NK-92 (cell line): ENCODE data around the gene XRCC2.
"Not testable (repeated sequence)": the region's sequence is repeated elsewhere in the genome, so short reads cannot be mapped to it uniquely, and the experiment has no call there.

Experiments
- DNase-seq: peaks from one replicate; lab custom pipeline; 2025; ENCODE audit not compliant: unreplicated experiment; lab: John Stamatoyannopoulos, UW

Gene XRCC2

GRCh38 chr7:152666078-152666477 lies 9.9 kb downstream of the XRCC2 start:
- DNase-seq = no peak

GRCh38 chr7:152664636-152665035 lies 11.3 kb downstream of the XRCC2 start:
- no peak for DNase-seq

GRCh38 chr7:152663931-152664330 lies 12.0 kb downstream of the XRCC2 start:
- DNase-seq = no peak

- no peak for DNase-seq
Measured at GRCh38 chr7:152663148-152663740, 12.7 kb downstream of the XRCC2 start.

- no peak for DNase-seq
Measured at GRCh38 chr7:152661479-152661878, 14.5 kb downstream of the XRCC2 start.

GRCh38 chr7:152660021-152660420 lies 15.9 kb downstream of the XRCC2 start:
- DNase-seq = no peak

GRCh38 chr7:152654971-152655370 lies 21.0 kb downstream of the XRCC2 start:
- no peak for DNase-seq

GRCh38 chr7:152649220-152649619 lies 26.7 kb downstream of the XRCC2 start:
- no peak for DNase-seq

GRCh38 chr7:152647009-152647408 lies 28.9 kb downstream of the XRCC2 start:
- DNase-seq = no peak

GRCh38 chr7:152646579-152646978 lies 29.4 kb downstream of the XRCC2 start:
- not testable (repeated sequence) for DNase-seq

- no peak for DNase-seq
Measured at GRCh38 chr7:152643979-152644559, 31.9 kb downstream of the XRCC2 start.

GRCh38 chr7:152641384-152641783 lies 34.6 kb downstream of the XRCC2 start:
- no peak for DNase-seq

GRCh38 chr7:152640829-152641228 lies 35.1 kb downstream of the XRCC2 start:
- DNase-seq = no peak

- DNase-seq = no peak
Measured at GRCh38 chr7:152637920-152638580, 37.9 kb downstream of the XRCC2 start.

GRCh38 chr7:152637161-152637560 lies 38.8 kb downstream of the XRCC2 start:
- DNase-seq = no peak

GRCh38 chr7:152636441-152636840 lies 39.5 kb downstream of the XRCC2 start:
- DNase-seq = no peak

- no peak for DNase-seq
Measured at GRCh38 chr7:152633504-152633903, 42.4 kb downstream of the XRCC2 start.

- DNase-seq = no peak
Measured at GRCh38 chr7:152633072-152633471, 42.9 kb downstream of the XRCC2 start.

GRCh38 chr7:152628772-152629171 lies 47.2 kb downstream of the XRCC2 start:
- not testable (repeated sequence) for DNase-seq

- no peak for DNase-seq
Measured at GRCh38 chr7:152624228-152624627, 51.7 kb downstream of the XRCC2 start.

GRCh38 chr7:152621426-152621825 lies 54.5 kb downstream of the XRCC2 start:
- DNase-seq = no peak

- no peak for DNase-seq
Measured at GRCh38 chr7:152619027-152619739, 56.8 kb downstream of the XRCC2 start.
